Trophoblast cell (in vitro differentiated cells and primary cell): Measurements from ENCODE around the gene MAPK11.
A peak's percentile ranks its signal among the peaks of the same experiment; 100 is the strongest.

Source experiments
- DNase-seq, 2 donors: peaks; one replicate each; pipeline ENCODE4 v3.0.0-alpha.2; 2016
- H2AFZ ChIP-seq: 2 replicates; pipeline ENCODE4 v1.6.1; 2013; ENCODE audit warnings: low read length, moderate library complexity, mild to moderate bottlenecking; ENCODE audit not compliant: insufficient read depth, poor library complexity
- H2AK5ac ChIP-seq: 2 replicates; pipeline ENCODE4 v1.6.1; 2013; ENCODE audit warnings: mild to moderate bottlenecking, low read length
- H2BK120ac ChIP-seq: 2 replicates; pipeline ENCODE4 v1.6.1; 2013; ENCODE audit warnings: low read length, mild to moderate bottlenecking, moderate library complexity; ENCODE audit not compliant: insufficient read depth, poor library complexity
- H2BK12ac ChIP-seq: 2 replicates; pipeline ENCODE4 v1.6.1; 2013; ENCODE audit warnings: mild to moderate bottlenecking, low read length, moderate library complexity
- H2BK5ac ChIP-seq: 2 replicates; pipeline ENCODE4 v1.6.1; 2013; ENCODE audit warnings: low read length, low read depth, moderate library complexity, mild to moderate bottlenecking; ENCODE audit not compliant: poor library complexity
- H3K14ac ChIP-seq: 2 replicates; pipeline ENCODE4 v1.6.1; 2013; ENCODE audit warnings: mild to moderate bottlenecking, low read length
- H3K18ac ChIP-seq: 2 replicates; pipeline ENCODE4 v1.6.1; 2013; ENCODE audit warnings: mild to moderate bottlenecking, low read length
- H3K23ac ChIP-seq: 2 replicates; pipeline ENCODE4 v1.6.1; 2013; ENCODE audit warnings: low read length
- H3K27ac ChIP-seq: 2 replicates; pipeline ENCODE4 v1.5.1; 2013; ENCODE audit warnings: low read depth, mild to moderate bottlenecking, inconsistent platforms, low read length, moderate library complexity
- H3K27me3 ChIP-seq: 2 replicates; pipeline ENCODE4 v1.6.1; 2013; ENCODE audit warnings: inconsistent platforms, mild to moderate bottlenecking, low read length, moderate library complexity; ENCODE audit not compliant: insufficient read depth
- H3K36me3 ChIP-seq, 2 experiments: 1 replicate in 1 of 2; 2 replicates in 1 of 2; pipeline ENCODE4 v1.6.1; 2013; ENCODE audit warnings: low read length in 2 of 2, mild to moderate bottlenecking in 2 of 2, moderate library complexity in 1 of 2; ENCODE audit not compliant: insufficient read depth in 2 of 2, control insufficient read depth in 1 of 2
- H3K4ac ChIP-seq: 2 replicates; pipeline ENCODE4 v1.6.1; 2013; ENCODE audit warnings: low read depth, mild to moderate bottlenecking, low read length, moderate library complexity
- H3K4me1 ChIP-seq, 2 experiments: 1 replicate in 1 of 2; 2 replicates in 1 of 2; pipeline ENCODE4 v1.6.1; 2013; ENCODE audit warnings: low read length in 2 of 2, mild to moderate bottlenecking in 2 of 2, moderate library complexity in 1 of 2; ENCODE audit not compliant: insufficient read depth in 2 of 2, control insufficient read depth in 1 of 2
- H3K4me2 ChIP-seq: 2 replicates; pipeline ENCODE4 v1.6.1; 2013; ENCODE audit warnings: inconsistent platforms, mild to moderate bottlenecking, low read length, moderate library complexity
- H3K4me3 ChIP-seq: 2 replicates; pipeline ENCODE4 v1.5.1; 2013; ENCODE audit warnings: mild to moderate bottlenecking, low read depth, low read length, inconsistent platforms
- H3K79me1 ChIP-seq: one replicate; pipeline ENCODE4 v1.6.1; 2013; ENCODE audit warnings: low read length
- H3K79me2 ChIP-seq: 2 replicates; pipeline ENCODE4 v1.6.1; 2013; ENCODE audit warnings: low read length, mild to moderate bottlenecking; ENCODE audit not compliant: control insufficient read depth, insufficient read depth, poor library complexity
- H3K9ac ChIP-seq: 2 replicates; pipeline ENCODE4 v1.6.1; 2013; ENCODE audit warnings: mild to moderate bottlenecking, low read length
- H3K9me3 ChIP-seq: 2 replicates; pipeline ENCODE4 v1.6.1; 2013; ENCODE audit warnings: low read depth, mild to moderate bottlenecking, control low read depth, inconsistent platforms, low read length; ENCODE audit not compliant: insufficient read depth
- H4K12ac ChIP-seq: 2 replicates; pipeline ENCODE4 v1.6.1; 2013; ENCODE audit warnings: low read depth, mild to moderate bottlenecking, low read length, moderate library complexity
- H4K8ac ChIP-seq: 2 replicates; pipeline ENCODE4 v1.6.1; 2013; ENCODE audit warnings: low read depth, mild to moderate bottlenecking, low read length, moderate library complexity
- H4K91ac ChIP-seq: one replicate; pipeline ENCODE4 v1.6.1; 2013; ENCODE audit warnings: low read depth, mild to moderate bottlenecking, low read length, moderate library complexity
- WGBS: extraction: QIAGEN DNeasy Blood & Tissue Kit; methylation state at CpG from one replicate; pipeline ENCODE4 v1.1.7; 2013; ENCODE audit warnings: missing lambda C conversion rate; ENCODE audit not compliant: insufficient read length, insufficient coverage; ENCODE audit errors: extremely low coverage; 5-methylcytosine and 5-hydroxymethylcytosine counted together

Gene MAPK11

GRCh38 chr22:50317674-50318073 is 47.5 kb upstream of the MAPK11 start:
- no peak for DNase-seq
- H3K9me3 ChIP-seq: no peaks in the 10 kb centered on the region
- no peak overlapping the region for H2BK120ac ChIP-seq
- no peak overlapping the region for H2BK12ac ChIP-seq
- H2BK5ac ChIP-seq: no peak overlapping the region
- H3K79me1 ChIP-seq: no peaks in the 10 kb centered on the region
- H2AK5ac ChIP-seq: no peak overlapping the region
- no peak overlapping the region for H3K23ac ChIP-seq
- no peak overlapping the region for H3K14ac ChIP-seq
- no peak overlapping the region for H4K8ac ChIP-seq
- no CpG with 5 or more reads among the region's 7 CpGs for WGBS
- no peak overlapping the region for H4K91ac ChIP-seq
- H3K4me1 ChIP-seq: peaks cover 4 to 6% of the 10 kb centered on the region in 2 experiments
- H3K27ac ChIP-seq: no peak overlapping the region
- H3K79me2 ChIP-seq: no peaks in the 10 kb centered on the region
- no peak overlapping the region for H2AFZ ChIP-seq
- no peak overlapping the region for H3K4ac ChIP-seq
- no peak overlapping the region for H3K18ac ChIP-seq
- H4K12ac ChIP-seq: no peak overlapping the region
- H3K4me2 ChIP-seq: no peak overlapping the region
- no peak overlapping the region for H3K9ac ChIP-seq
- H3K4me3 ChIP-seq: no peak overlapping the region
- no peaks in the 10 kb centered on the region for H3K36me3 ChIP-seq
- no peaks in the 10 kb centered on the region for H3K27me3 ChIP-seq

GRCh38 chr22:50317178-50317577 is 47.0 kb upstream of the MAPK11 start:
- no peak overlapping the region for H3K4me3 ChIP-seq
- no peak overlapping the region for H2BK5ac ChIP-seq
- no peak overlapping the region for H4K8ac ChIP-seq
- peak; percentile 82 to 85 for DNase-seq
- H3K36me3 ChIP-seq: no peaks in the 10 kb centered on the region
- H3K27me3 ChIP-seq: no peaks in the 10 kb centered on the region
- no CpG with 5 or more reads among the region's 9 CpGs for WGBS
- H3K79me1 ChIP-seq: no peaks in the 10 kb centered on the region
- no peak overlapping the region for H3K14ac ChIP-seq
- H3K9me3 ChIP-seq: no peaks in the 10 kb centered on the region
- H2AFZ ChIP-seq: no peak overlapping the region
- H4K12ac ChIP-seq: no peak overlapping the region
- no peak overlapping the region for H3K9ac ChIP-seq
- H3K18ac ChIP-seq: no peak overlapping the region
- H3K4me1 ChIP-seq: peaks cover 4 to 6% of the 10 kb centered on the region in 2 experiments
- no peak overlapping the region for H2AK5ac ChIP-seq
- no peaks in the 10 kb centered on the region for H3K79me2 ChIP-seq
- H4K91ac ChIP-seq: no peak overlapping the region
- no peak overlapping the region for H2BK120ac ChIP-seq
- no peak overlapping the region for H2BK12ac ChIP-seq
- no peak overlapping the region for H3K4ac ChIP-seq
- no peak overlapping the region for H3K27ac ChIP-seq
- H3K23ac ChIP-seq: no peak overlapping the region
- H3K4me2 ChIP-seq: no peak overlapping the region

GRCh38 chr22:50316114-50317065 is 46.2 kb upstream of the MAPK11 start:
- WGBS: no CpG with 5 or more reads among the region's 45 CpGs
- Histone ChIP-seq H3K14ac (no peak overlapping the region), H3K27me3 (no peaks in the 10 kb centered on the region), H3K4me3 (no peak overlapping the region), H3K4me1 (peaks cover 4 to 6% of the 10 kb centered on the region in 2 experiments), H2BK120ac (no peak overlapping the region), H3K18ac (no peak overlapping the region), H4K8ac (no peak overlapping the region), H3K23ac (no peak overlapping the region), H2AFZ (no peak overlapping the region), H3K79me1 (no peaks in the 10 kb centered on the region), H2BK5ac (no peak overlapping the region), H4K12ac (no peak overlapping the region), H2AK5ac (no peak overlapping the region), H3K4ac (no peak overlapping the region), H3K9me3 (no peaks in the 10 kb centered on the region), H3K36me3 (no peaks in the 10 kb centered on the region), H3K27ac (no peak overlapping the region), H3K9ac (no peak overlapping the region), H4K91ac (no peak overlapping the region), H2BK12ac (no peak overlapping the region), H3K4me2 (no peak overlapping the region), H3K79me2 (no peaks in the 10 kb centered on the region)
- no peak for DNase-seq

- Histone ChIP-seq H3K4me1 (peaks cover 4 to 6% of the 10 kb centered on the region in 2 experiments), H2BK12ac (no peak overlapping the region), H2BK5ac (no peak overlapping the region), H3K4ac (no peak overlapping the region), H3K79me1 (no peaks in the 10 kb centered on the region), H3K23ac (no peak overlapping the region), H4K12ac (no peak overlapping the region), H2BK120ac (no peak overlapping the region), H3K4me2 (no peak overlapping the region), H3K14ac (no peak overlapping the region), H2AK5ac (no peak overlapping the region), H3K9me3 (no peaks in the 10 kb centered on the region), H3K9ac (no peak overlapping the region), H3K27ac (no peak overlapping the region), H4K8ac (no peak overlapping the region), H3K36me3 (no peaks in the 10 kb centered on the region), H3K18ac (no peak overlapping the region), H3K4me3 (no peak overlapping the region), H3K79me2 (no peaks in the 10 kb centered on the region), H2AFZ (no peak overlapping the region), H3K27me3 (no peaks in the 10 kb centered on the region), H4K91ac (no peak overlapping the region)
- DNase-seq: no peak
- WGBS: no CpG with 5 or more reads among the region's 18 CpGs
Observed at GRCh38 chr22:50315289-50316113, 45.3 kb upstream of the MAPK11 start.
